ENCODE results near the gene AGAP1.

The AGAP1 gene

DNA sequence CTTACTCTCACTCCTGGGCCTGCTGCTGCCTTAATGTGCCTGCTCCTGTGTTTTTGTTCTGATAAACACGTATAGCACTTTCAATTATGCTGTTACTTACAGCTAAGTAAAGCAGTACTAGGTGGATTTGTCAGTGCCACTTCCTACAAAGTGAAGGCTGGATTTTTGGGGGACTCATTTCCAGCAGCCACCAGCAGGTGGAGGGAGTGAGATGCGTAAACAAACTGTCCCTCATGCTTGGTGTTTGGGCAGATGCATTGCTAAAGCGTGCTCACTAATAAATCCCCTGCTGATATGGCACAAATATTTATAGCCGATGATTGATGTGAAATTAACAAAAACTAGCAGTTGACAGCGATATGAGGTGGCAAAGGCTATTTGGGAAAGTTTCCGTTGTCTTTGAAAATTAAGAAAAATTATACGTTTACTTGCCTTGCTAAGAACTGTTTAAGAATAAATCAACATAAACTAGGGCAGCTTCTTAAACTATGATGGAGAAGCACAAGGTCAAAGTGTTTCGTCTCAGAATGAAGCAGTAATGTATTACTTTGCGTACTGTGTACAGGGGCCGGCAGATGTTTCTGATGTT, 101.7 kb downstream of the AGAP1 start:
- FAIRE-seq: peak; percentile 88
- peak; percentile 49 for DNase-seq (ENCODE audit: insufficient read length, low spot score)

DNA sequence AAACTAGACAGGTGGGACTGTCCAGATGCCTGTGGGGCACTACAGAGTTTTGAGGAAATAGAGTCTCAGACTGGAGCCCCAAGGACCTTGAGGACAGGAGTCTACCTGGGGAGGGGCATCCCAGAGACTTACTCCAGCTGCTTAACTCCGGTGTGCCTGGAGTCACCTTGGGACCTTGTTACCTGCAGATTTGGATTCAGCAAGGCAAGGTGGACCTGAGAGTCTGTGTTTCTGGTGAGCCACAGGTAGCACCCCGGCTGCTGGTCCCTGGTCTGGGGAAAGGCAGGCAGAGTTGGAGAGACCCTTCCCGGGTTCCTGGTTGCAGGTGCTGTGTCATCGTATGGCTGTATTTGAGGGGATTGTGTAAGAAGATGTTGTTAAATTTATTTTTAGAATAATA, 102.4 kb downstream of the AGAP1 start:
- TF ChIP-seq PAX5 (IDR thresholded peaks at IDR 0.05; ENCODE audit: insufficient read depth, low read length, severe bottlenecking): no peak
- no peak for TF ChIP-seq TAF1 (IDR thresholded peaks at IDR 0.05; ENCODE audit: low read depth, low read length)
- TF ChIP-seq POU2F2 (IDR thresholded peaks at IDR 0.05; ENCODE audit: low read depth, low read length): no peak
- no peak for TF ChIP-seq POLR2A (IDR thresholded peaks at IDR 0.05; ENCODE audit: low read depth, low read length)
- no peak for TF ChIP-seq POLR2AphosphoS5 (IDR thresholded peaks at IDR 0.05; ENCODE audit: low read depth, low read length)
- TF ChIP-seq SPI1 (IDR thresholded peaks at IDR 0.05; ENCODE audit: low read depth, low read length): no peak
- no peak for FAIRE-seq

More for the DNA sequence above, 101.7 kb downstream of the AGAP1 start:
- TF ChIP-seq POU2F2 (IDR thresholded peaks at IDR 0.05; ENCODE audit: low read depth, low read length) (no peak), SPI1 (IDR thresholded peaks at IDR 0.05; ENCODE audit: low read depth, low read length) (no peak), POLR2A (IDR thresholded peaks at IDR 0.05; ENCODE audit: low read depth, low read length) (no peak), PAX5 (IDR thresholded peaks at IDR 0.05; ENCODE audit: insufficient read depth, low read length, severe bottlenecking) (no peak), TAF1 (IDR thresholded peaks at IDR 0.05; ENCODE audit: low read depth, low read length) (no peak), POLR2AphosphoS5 (IDR thresholded peaks at IDR 0.05; ENCODE audit: low read depth, low read length) (no peak)

GRCh38 chr2:235597081-235597615, 103.3 kb downstream of the AGAP1 start:
- FAIRE-seq: no peak
- TF ChIP-seq TAF1 (IDR thresholded peaks at IDR 0.05; ENCODE audit: low read depth, low read length) (no peak), POLR2A (IDR thresholded peaks at IDR 0.05; ENCODE audit: low read depth, low read length) (no peak), POLR2AphosphoS5 (IDR thresholded peaks at IDR 0.05; ENCODE audit: low read depth, low read length) (no peak), SPI1 (IDR thresholded peaks at IDR 0.05; ENCODE audit: low read depth, low read length) (no peak)
- no peak for DNase-seq (ENCODE audit: insufficient read length, low spot score)

More for the DNA sequence above, 102.4 kb downstream of the AGAP1 start:
- DNase-seq (ENCODE audit: insufficient read length, low spot score): no peak

DNA sequence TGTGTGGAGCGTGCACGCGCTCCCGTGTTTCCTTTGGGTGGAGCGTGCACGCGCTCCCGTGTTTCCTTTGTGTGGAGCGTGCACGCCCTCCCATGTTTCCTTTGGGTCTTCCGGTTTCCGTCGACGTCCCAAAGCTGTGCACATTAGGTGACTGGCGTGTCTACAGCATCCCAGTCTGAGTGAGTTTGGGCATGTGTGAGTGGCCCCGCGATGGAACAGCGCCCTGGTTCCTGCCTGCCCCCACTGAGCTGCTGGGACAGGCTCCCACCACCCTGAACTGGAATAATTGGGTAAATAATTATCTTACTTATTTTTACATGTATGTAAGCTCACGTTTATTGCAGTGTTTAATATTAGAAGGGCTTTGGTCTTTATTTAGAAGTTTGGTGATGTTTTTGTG, 104.2 kb downstream of the AGAP1 start:
- TF ChIP-seq POLR2AphosphoS5 (IDR thresholded peaks at IDR 0.05; ENCODE audit: low read depth, low read length) (no peak), PAX5 (IDR thresholded peaks at IDR 0.05; ENCODE audit: insufficient read depth, low read length, severe bottlenecking) (no peak), POLR2A (IDR thresholded peaks at IDR 0.05; ENCODE audit: low read depth, low read length) (no peak), POU2F2 (IDR thresholded peaks at IDR 0.05; ENCODE audit: low read depth, low read length) (no peak), SPI1 (IDR thresholded peaks at IDR 0.05; ENCODE audit: low read depth, low read length) (no peak), TAF1 (IDR thresholded peaks at IDR 0.05; ENCODE audit: low read depth, low read length) (no peak)
- FAIRE-seq: no peak
- no peak for DNase-seq (ENCODE audit: insufficient read length, low spot score)

DNA sequence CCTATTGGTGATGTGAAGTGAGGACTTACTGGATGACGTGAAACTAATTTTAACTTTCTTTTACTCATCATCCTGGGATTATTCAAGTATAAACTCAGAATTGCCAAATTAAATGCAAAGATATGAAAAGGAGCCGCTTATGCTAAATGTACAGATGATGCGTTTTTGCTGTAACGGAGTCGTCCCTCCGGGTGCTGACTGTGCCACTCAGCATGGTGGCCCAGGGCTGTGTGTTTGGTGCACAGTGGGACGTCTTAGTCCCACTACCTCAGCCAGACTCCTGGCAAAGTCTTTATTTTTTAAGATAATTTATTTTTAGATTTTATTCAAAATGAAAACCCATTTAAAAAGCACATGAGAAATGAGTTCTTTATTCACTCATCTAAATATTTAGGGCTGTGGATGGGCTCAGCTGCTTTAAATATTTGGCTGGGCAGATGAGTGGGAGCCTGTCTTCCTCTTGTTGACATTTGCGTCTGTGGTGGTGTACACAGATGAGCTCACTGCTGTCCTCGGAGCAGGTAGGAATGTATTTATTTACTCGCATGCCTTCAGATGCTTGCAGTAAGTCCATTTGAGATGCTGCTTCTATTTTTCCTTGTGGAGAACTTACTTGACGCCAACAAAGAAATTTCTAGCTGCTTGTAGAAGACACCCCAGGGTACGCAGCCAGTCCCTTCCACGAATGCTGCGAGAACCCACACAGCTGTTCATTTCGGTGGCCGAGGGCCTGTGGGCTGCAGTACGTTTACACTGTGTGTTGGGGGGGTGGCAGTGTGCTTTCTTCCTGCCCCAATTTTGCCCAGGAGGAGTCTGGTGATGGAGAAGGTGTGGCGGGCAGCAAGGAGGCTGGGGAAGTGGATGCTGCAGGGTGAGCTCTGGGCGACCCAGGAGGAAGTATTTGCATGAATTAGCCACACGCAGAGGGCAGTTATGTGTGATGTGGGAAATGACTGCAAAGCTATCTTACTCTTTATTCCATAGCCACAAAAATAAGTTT, 105.0 kb downstream of the AGAP1 start:
- FAIRE-seq (no peak), DNase-seq (ENCODE audit: insufficient read length, low spot score) (no peak)
- no peak for TF ChIP-seq PAX5 (IDR thresholded peaks at IDR 0.05; ENCODE audit: insufficient read depth, low read length, severe bottlenecking)
- no peak for TF ChIP-seq POU2F2 (IDR thresholded peaks at IDR 0.05; ENCODE audit: low read depth, low read length)
- TF ChIP-seq POLR2AphosphoS5 (IDR thresholded peaks at IDR 0.05; ENCODE audit: low read depth, low read length): no peak
- TF ChIP-seq POLR2A (IDR thresholded peaks at IDR 0.05; ENCODE audit: low read depth, low read length): no peak
- TF ChIP-seq TAF1 (IDR thresholded peaks at IDR 0.05; ENCODE audit: low read depth, low read length): no peak
- TF ChIP-seq SPI1 (IDR thresholded peaks at IDR 0.05; ENCODE audit: low read depth, low read length): no peak

- TF ChIP-seq SPI1 (IDR thresholded peaks at IDR 0.05; ENCODE audit: low read depth, low read length) (no peak), POLR2A (IDR thresholded peaks at IDR 0.05; ENCODE audit: low read depth, low read length) (no peak), POLR2AphosphoS5 (IDR thresholded peaks at IDR 0.05; ENCODE audit: low read depth, low read length) (no peak), TAF1 (IDR thresholded peaks at IDR 0.05; ENCODE audit: low read depth, low read length) (no peak)
- no peak for DNase-seq (ENCODE audit: insufficient read length, low spot score)
- no peak for FAIRE-seq
These were observed 105.9 kb downstream of the AGAP1 start for GRCh38 chr2:235599596-235600338.

DNA sequence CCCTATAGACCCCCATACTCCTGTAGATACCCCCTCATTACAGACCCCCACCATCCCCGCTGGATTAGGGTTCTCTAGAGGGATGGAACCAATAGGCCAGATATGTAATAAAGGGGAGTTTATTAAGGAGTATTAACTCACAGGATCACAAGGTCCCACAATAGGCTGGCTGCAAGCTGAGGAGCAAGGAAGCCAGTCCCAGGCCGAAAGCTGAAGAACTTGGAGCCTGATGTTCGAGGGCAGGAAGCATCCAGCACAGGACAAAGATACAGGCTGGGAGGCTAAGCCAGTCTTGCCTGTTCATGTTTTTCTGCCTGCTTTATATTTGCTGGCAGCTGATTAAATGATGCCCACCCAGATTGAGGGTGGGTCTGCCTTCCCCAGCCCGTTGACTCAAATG, 106.6 kb downstream of the AGAP1 start:
- FAIRE-seq (no peak), DNase-seq (ENCODE audit: insufficient read length, low spot score) (no peak)
- no peak for TF ChIP-seq POLR2A (IDR thresholded peaks at IDR 0.05; ENCODE audit: low read depth, low read length)
- no peak for TF ChIP-seq POU2F2 (IDR thresholded peaks at IDR 0.05; ENCODE audit: low read depth, low read length)
- no peak for TF ChIP-seq TAF1 (IDR thresholded peaks at IDR 0.05; ENCODE audit: low read depth, low read length)
- TF ChIP-seq POLR2AphosphoS5 (IDR thresholded peaks at IDR 0.05; ENCODE audit: low read depth, low read length): no peak
- TF ChIP-seq SPI1 (IDR thresholded peaks at IDR 0.05; ENCODE audit: low read depth, low read length): no peak
- no peak for TF ChIP-seq PAX5 (IDR thresholded peaks at IDR 0.05; ENCODE audit: insufficient read depth, low read length, severe bottlenecking)

GRCh38 chr2:235600926-235601325, 107.1 kb downstream of the AGAP1 start:
- FAIRE-seq: no peak
- TF ChIP-seq TAF1 (IDR thresholded peaks at IDR 0.05; ENCODE audit: low read depth, low read length): no peak
- TF ChIP-seq POLR2A (IDR thresholded peaks at IDR 0.05; ENCODE audit: low read depth, low read length): no peak
- TF ChIP-seq POU2F2 (IDR thresholded peaks at IDR 0.05; ENCODE audit: low read depth, low read length): no peak
- TF ChIP-seq SPI1 (IDR thresholded peaks at IDR 0.05; ENCODE audit: low read depth, low read length): no peak
- no peak for TF ChIP-seq PAX5 (IDR thresholded peaks at IDR 0.05; ENCODE audit: insufficient read depth, low read length, severe bottlenecking)
- no peak for TF ChIP-seq POLR2AphosphoS5 (IDR thresholded peaks at IDR 0.05; ENCODE audit: low read depth, low read length)

More at GRCh38 chr2:235600926-235601325, 107.1 kb downstream of the AGAP1 start:
- DNase-seq (ENCODE audit: insufficient read length, low spot score): no peak
